ENCODE results near the gene TBC1D10A. TPM values are rescaled to one million over a fixed set of nuclear protein-coding genes. Genes with fewer than 3 reads are reported as not detected.

TBC1D10A gene
- total RNA-seq, 1 experiment from 2014 or later = 8.4 TPM

DNA sequence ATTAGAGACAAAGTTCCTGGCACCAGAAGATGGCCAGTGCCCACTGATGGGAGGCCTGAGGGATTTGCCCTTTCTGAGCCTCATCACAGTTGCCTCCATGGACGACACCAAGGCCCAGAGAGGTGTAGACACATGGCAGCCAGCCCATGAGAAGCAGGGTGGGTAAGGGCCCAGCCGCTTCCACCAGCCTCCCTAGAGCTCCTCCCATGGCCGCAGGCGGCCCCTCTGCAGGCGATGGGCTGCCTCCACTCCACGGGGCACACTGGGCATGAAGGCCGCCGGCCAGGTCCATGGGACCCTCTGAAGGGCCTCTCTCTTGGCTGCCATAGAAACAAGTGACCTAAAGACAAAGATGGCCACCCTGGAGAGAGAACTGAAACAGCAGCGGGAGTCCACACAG lies 44.6 kb upstream of the TBC1D10A start:
- Histone ChIP-seq H3K27ac (ENCODE audit: insufficient read length, low read depth, low read length) (no peak overlapping the region), H3K18ac (ENCODE audit: insufficient read length, low read depth, low read length) (no peak overlapping the region), H3T11ph (ENCODE audit: low read length) (no peak overlapping the region), H3K9ac (ENCODE audit: extremely low read depth, insufficient read length, low read length) (no peak overlapping the region), H3K4me2 (ENCODE audit: insufficient read depth, insufficient read length, low read length) (no peak overlapping the region), H3K14ac (ENCODE audit: insufficient read depth, low read length) (no peak overlapping the region), H4K91ac (ENCODE audit: insufficient read length, low read depth, low read length) (no peak overlapping the region), H3K23ac (ENCODE audit: insufficient read length, low read depth, low read length) (no peak overlapping the region), H3K9me3 (ENCODE audit: control insufficient read depth, low read depth, low read length) (no peaks in the 10 kb centered on the region), H4K20me1 (ENCODE audit: control insufficient read depth, insufficient read depth, insufficient read length) (no peaks in the 10 kb centered on the region), H2AK5ac (ENCODE audit: insufficient read length, low read length) (no peak overlapping the region), H2BK15ac (ENCODE audit: low read depth, low read length) (no peak overlapping the region), H2BK120ac (ENCODE audit: low read depth, low read length, poor library complexity, severe bottlenecking) (no peak overlapping the region), H4K8ac (replicated peaks; ENCODE audit: insufficient read length, low read depth, low read length) (no peak overlapping the region), H2AFZ (ENCODE audit: low read length) (no peak overlapping the region), H3K79me2 (ENCODE audit: insufficient read depth, low read length) (no peaks in the 10 kb centered on the region), H2BK12ac (ENCODE audit: insufficient read length, low read depth, low read length) (no peak overlapping the region), H3K56ac (ENCODE audit: insufficient read length, low read depth, low read length) (no peak overlapping the region), H2BK5ac (ENCODE audit: insufficient read length, low read length) (no peak overlapping the region), H4K5ac (ENCODE audit: insufficient read length, low read depth, low read length) (no peak overlapping the region), H3K23me2 (ENCODE audit: insufficient read length, low read depth, low read length, poor library complexity, severe bottlenecking) (no peaks in the 10 kb centered on the region), H3K4me1 (ENCODE audit: insufficient read depth, low read length) (no peaks in the 10 kb centered on the region), H2BK20ac (ENCODE audit: low read depth, low read length, poor library complexity, severe bottlenecking) (no peak overlapping the region), H3K27me3 (ENCODE audit: insufficient read depth, low read length) (no peaks in the 10 kb centered on the region), H3K4ac (ENCODE audit: low read depth, low read length) (no peak overlapping the region), H3K79me1 (ENCODE audit: insufficient read depth, low read depth, low read length, poor library complexity, severe bottlenecking) (no peaks in the 10 kb centered on the region)
- Mint-ChIP-seq H3K4me1 (peaks cover 6% of the 10 kb centered on the region in 2 experiments; a peak in 1 of 4 replicates), H3K9me3 (no peaks in the 10 kb centered on the region), H3K36me3 (ENCODE audit: insufficient read depth in 1 of 3, low read depth in 3 of 3) (peaks cover 3 to 9% (median 7%) of the 10 kb centered on the region in 3 experiments; a peak in 4 of 7 replicates), H3K27me3 (ENCODE audit: low read depth) (no peaks in the 10 kb centered on the region; the same call in none of the 2 replicates), H3K4me3 (no peak overlapping the region), H3K27ac (no peak overlapping the region)
- no peak for DNase-seq
- WGBS (ENCODE audit: extremely low coverage, insufficient read length, low lambda C conversion rate) = no CpG with 5 or more reads among the region's 9 CpGs
- TF ChIP-seq, protein P1, sequence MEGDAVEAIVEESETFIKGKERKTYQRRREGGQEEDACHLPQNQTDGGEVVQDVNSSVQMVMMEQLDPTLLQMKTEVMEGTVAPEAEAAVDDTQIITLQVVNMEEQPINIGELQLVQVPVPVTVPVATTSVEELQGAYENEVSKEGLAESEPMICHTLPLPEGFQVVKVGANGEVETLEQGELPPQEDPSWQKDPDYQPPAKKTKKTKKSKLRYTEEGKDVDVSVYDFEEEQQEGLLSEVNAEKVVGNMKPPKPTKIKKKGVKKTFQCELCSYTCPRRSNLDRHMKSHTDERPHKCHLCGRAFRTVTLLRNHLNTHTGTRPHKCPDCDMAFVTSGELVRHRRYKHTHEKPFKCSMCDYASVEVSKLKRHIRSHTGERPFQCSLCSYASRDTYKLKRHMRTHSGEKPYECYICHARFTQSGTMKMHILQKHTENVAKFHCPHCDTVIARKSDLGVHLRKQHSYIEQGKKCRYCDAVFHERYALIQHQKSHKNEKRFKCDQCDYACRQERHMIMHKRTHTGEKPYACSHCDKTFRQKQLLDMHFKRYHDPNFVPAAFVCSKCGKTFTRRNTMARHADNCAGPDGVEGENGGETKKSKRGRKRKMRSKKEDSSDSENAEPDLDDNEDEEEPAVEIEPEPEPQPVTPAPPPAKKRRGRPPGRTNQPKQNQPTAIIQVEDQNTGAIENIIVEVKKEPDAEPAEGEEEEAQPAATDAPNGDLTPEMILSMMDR (conservative IDR thresholded peaks at IDR 0.05) = no peak

Data from H9 (cell line).